Upper lobe of left lung (tissue), 6 donors: Measurements from ENCODE around the gene SYNRG. TPM values are rescaled to one million over a fixed set of nuclear protein-coding genes. Genes with fewer than 3 reads are reported as not detected.

Experiments used
- ATAC-seq, 2 donors: fragments of 200-7000 bp; cut with Tn5 transposase; one replicate each; pipeline ENCODE4 v1.9.1; 2022; ENCODE audit warnings: mild to moderate bottlenecking in 2 of 2, moderate library complexity in 2 of 2; ENCODE audit not compliant: low FRiP score in 2 of 2
- DNase-seq, 2 donors: peaks; one replicate each; pipeline ENCODE4 v3.0.0-alpha.2; 2019 to 2020
- H3K27ac ChIP-seq, 4 donors: fragments of 200-600 bp; sonication (generic); one replicate each; pipeline ENCODE4 v1.5.1; 2016 to 2019
- H3K27me3 ChIP-seq, 4 donors: fragments of 200-600 bp; sonication (generic); one replicate each; pipeline ENCODE4 v1.5.1; 2017 to 2019
- H3K36me3 ChIP-seq, 4 donors: fragments of 200-600 bp; sonication (generic); one replicate each; pipeline ENCODE4 v1.5.1; 2016 to 2019
- H3K4me1 ChIP-seq, 4 donors: fragments of 200-600 bp; sonication (generic); one replicate each; pipeline ENCODE4 v1.5.1; 2018 to 2019
- H3K4me3 ChIP-seq, 4 donors: fragments of 200-600 bp; sonication (generic); one replicate each; pipeline ENCODE4 v1.5.1; 2017 to 2019; ENCODE audit warnings: mild to moderate bottlenecking in 2 of 4, moderate library complexity in 1 of 4
- H3K9me3 ChIP-seq, 4 donors: fragments of 200-600 bp; sonication (generic); one replicate each; pipeline ENCODE4 v1.5.1; 2018 to 2019
- EP300 ChIP-seq, 4 donors: sonication (generic); formaldehyde crosslinking; IDR thresholded peaks; one replicate each; pipeline ENCODE4 v1.5.1; 2017; ENCODE audit warnings: antibody characterized with exemption in 4 of 4, control low read depth in 2 of 4
- POLR2A ChIP-seq, 4 donors: fragments of 450-650 bp; IDR thresholded peaks; one replicate each; pipeline ENCODE4 v1.5.1; 2016 to 2017; ENCODE audit warnings: antibody characterized with exemption in 4 of 4, mild to moderate bottlenecking in 2 of 4
- POLR2AphosphoS5 ChIP-seq, 2 donors: sonication (generic); formaldehyde crosslinking; IDR thresholded peaks; one replicate each; pipeline ENCODE4 v1.5.1; 2017; ENCODE audit warnings: antibody characterized with exemption in 2 of 2
- WGBS, 2 donors: methylation state at CpG; one replicate each; pipeline ENCODE4 v1.1.5; 2017 to 2018; 5-methylcytosine and 5-hydroxymethylcytosine counted together
- total RNA-seq, 6 donors: library from RNA; depleted of rRNA in 4 of 6; stranded (reverse); fragments of >200 nt in 4 of 6; gene quantifications; one replicate each; pipeline versions ENCODE4 v1.1.0 to v1.2.1, GENCODE V29; 2016 to 2021
- TF ChIP-seq, protein P1 (sequence below), 6 experiments: fragments of 450-650 bp in 4 of 6; fragments of 200-600 bp in 2 of 6; sonication (generic) in 2 of 6; IDR thresholded peaks; one replicate each; pipeline ENCODE4 v1.5.1; 2016 to 2019; ENCODE audit warnings: antibody characterized with exemption in 6 of 6
- donor health status: DM: no; HTN: no; CAD: no; lungs with moderate emphysema.
- donor health status: DM: no; HTN: yes; CAD: no; lungs with severe emphysema.

Gene SYNRG
- total RNA-seq, 6 donors from 2014 or later, result 25.2 to 58.7 (median 43.8) TPM

DNA sequence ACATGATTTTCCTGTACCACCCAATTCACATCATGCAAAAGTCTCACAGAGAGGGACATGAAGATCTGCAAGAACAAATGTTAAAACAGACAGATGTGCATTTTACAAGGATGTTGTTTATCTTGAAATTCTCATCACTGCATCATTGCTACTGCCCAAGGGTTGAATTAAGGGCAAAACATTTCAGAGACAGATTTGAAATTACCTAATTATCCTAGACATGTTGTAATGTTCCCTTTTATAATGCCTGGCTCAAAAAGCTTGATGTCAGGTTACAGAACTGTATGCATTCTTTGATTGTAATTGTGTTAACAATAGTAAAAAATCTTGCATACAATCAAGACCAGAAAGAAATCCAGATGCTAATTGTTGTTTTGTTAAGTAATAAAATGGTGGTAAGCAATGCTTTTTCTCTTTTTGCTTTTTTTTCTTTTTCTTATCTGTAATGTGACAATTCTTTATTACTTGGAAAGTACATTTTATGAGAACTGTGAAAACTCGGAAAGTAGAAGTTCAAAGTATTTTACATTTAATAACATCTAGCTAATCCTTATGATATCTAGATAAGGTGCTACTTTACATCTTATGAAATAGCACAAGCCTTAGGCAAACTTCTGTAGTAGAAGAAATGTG lies 123.2 kb downstream of the SYNRG start:
- 81 to 85% methylated on average over 1 of the region's 1 CpG for WGBS, 2 donors
- TF ChIP-seq, protein P1, sequence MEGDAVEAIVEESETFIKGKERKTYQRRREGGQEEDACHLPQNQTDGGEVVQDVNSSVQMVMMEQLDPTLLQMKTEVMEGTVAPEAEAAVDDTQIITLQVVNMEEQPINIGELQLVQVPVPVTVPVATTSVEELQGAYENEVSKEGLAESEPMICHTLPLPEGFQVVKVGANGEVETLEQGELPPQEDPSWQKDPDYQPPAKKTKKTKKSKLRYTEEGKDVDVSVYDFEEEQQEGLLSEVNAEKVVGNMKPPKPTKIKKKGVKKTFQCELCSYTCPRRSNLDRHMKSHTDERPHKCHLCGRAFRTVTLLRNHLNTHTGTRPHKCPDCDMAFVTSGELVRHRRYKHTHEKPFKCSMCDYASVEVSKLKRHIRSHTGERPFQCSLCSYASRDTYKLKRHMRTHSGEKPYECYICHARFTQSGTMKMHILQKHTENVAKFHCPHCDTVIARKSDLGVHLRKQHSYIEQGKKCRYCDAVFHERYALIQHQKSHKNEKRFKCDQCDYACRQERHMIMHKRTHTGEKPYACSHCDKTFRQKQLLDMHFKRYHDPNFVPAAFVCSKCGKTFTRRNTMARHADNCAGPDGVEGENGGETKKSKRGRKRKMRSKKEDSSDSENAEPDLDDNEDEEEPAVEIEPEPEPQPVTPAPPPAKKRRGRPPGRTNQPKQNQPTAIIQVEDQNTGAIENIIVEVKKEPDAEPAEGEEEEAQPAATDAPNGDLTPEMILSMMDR (IDR thresholded peaks at IDR 0.05), result no peak
- TF ChIP-seq EP300 (IDR thresholded peaks at IDR 0.05) (no peak), POLR2A (IDR thresholded peaks at IDR 0.05) (no peak), POLR2AphosphoS5 (IDR thresholded peaks at IDR 0.05) (no peak)
- H3K36me3 ChIP-seq, result no peaks in the 10 kb centered on the region
- H3K27me3 ChIP-seq, result peaks cover 0 to 4% (median 0%) of the 10 kb centered on the region in 4 donors
- no peaks in the 10 kb centered on the region for H3K9me3 ChIP-seq
- DNase-seq (no peak), ATAC-seq (no peak)
- H3K4me3 ChIP-seq, result no peak overlapping the region
- peaks cover 13 to 32% (median 22%) of the 10 kb centered on the region in 4 donors for H3K4me1 ChIP-seq
- no peak overlapping the region for H3K27ac ChIP-seq

DNA sequence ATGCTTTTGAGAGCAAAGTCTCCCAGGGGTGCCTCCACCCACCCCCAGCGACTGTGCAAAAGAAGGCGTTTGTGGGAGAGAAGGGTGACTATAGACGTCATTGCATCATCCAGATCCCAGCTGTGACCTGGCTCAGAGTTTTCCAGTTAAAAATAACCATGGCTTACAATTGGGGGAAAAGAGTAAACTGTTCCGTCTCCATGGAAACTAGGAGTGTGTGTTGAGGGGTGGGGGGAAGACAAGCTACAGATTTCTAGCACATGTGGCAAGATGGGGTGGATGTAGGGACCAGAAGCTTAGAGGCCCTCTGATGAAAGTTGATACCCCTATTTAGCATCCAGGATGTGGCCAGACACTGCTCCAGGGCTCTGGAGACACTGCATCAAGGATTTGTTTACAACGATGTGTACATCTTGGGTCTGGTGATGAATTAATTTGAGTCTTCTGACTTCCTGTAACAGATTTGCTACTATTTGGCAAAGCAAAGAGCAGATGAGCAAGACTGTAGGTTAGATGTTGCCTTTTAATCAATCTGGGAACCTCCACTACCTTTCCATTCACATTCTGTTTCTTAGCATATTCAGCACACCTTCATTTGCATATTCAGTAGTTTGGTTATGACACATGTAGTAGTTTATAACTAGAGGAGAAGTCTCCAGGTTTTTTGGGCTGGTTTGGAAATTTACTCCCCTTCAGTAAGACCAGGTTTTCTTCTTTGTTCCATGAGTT lies 125.7 kb downstream of the SYNRG start:
- Histone ChIP-seq H3K36me3 (peaks cover 0 to 13% (median 5%) of the 10 kb centered on the region in 4 donors), H3K27me3 (no peaks in the 10 kb centered on the region), H3K9me3 (no peaks in the 10 kb centered on the region), H3K4me3 (no peak overlapping the region), H3K4me1 (peaks cover 2 to 11% (median 6%) of the 10 kb centered on the region in 4 donors), H3K27ac (no peak overlapping the region)
- WGBS, 2 donors, result 42 to 54% methylated on average over 5 of the region's 5 CpGs
- TF ChIP-seq POLR2AphosphoS5 (IDR thresholded peaks at IDR 0.05), result peak in 1 of 2 donors; percentile 32
- TF ChIP-seq, protein P1 (IDR thresholded peaks at IDR 0.05), result no peak
- DNase-seq (no peak), ATAC-seq (peak in 1 of 2 donors; percentile 62)

DNA sequence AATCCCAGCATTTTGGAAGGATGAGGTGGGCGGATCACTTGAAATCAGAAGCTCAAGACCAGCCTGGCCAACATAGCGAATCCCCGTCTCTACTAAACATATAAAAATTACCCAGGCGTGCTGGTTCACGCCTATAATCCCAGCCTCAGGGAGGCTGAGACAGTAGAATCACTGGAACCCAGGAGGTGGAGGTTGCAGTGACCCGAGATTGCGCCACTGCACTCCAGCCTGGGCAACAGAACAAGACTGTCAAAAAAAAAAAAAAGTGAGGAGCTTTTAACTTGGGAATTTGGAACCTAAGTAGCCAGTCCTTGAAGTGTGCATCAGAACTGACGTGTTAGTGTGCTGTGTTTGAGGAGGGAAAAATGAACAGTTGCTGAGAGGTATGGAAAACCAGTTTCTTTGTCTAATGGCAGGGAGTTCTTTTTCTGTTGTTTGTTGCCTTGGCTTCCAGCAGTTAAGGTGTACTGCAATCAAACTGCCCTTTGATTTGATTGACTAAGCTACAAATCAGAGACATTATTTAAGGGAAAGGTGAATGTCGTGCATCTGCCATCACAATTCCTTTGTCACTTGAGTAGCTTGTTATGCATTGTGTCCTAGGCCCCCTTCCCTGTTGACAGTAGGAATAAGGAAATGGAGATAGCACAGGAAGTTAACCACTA lies 128.1 kb downstream of the SYNRG start:
- Histone ChIP-seq H3K4me1 (peaks cover 0 to 5% (median 1%) of the 10 kb centered on the region in 4 donors), H3K36me3 (peaks cover 8 to 34% (median 25%) of the 10 kb centered on the region in 4 donors), H3K27ac (no peak overlapping the region), H3K9me3 (no peaks in the 10 kb centered on the region), H3K4me3 (no peak overlapping the region), H3K27me3 (no peaks in the 10 kb centered on the region)
- ATAC-seq, result peak in 1 of 2 donors; percentile 25
- TF ChIP-seq, protein P1 (IDR thresholded peaks at IDR 0.05), result no peak
- TF ChIP-seq EP300 (IDR thresholded peaks at IDR 0.05) (no peak), POLR2A (IDR thresholded peaks at IDR 0.05) (no peak)
- 79 to 83% methylated on average over 9 of the region's 9 CpGs for WGBS, 2 donors
- DNase-seq, result no peak

DNA sequence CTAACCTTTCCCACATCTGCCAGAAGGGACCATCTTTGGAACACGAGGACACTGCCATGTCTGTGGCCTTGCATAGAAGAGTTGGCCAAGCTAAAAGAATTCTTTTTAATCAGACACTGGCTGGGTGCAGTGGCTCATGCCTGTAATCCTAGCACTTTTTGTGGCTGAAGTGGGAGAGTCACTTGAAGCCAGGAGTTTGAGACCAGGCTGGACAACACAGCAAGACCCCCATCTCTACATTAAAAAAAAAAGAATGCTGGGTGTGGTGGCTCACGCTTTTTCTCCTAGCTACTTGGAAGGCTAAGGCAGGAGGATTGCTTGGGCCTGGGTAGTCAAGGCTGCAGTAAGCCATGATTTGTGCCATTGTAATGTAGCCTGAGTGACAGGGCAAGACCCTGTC lies 128.8 kb downstream of the SYNRG start:
- Histone ChIP-seq H3K4me3 (no peak overlapping the region), H3K27ac (no peak overlapping the region), H3K36me3 (peaks cover 9 to 39% (median 28%) of the 10 kb centered on the region in 4 donors), H3K27me3 (no peaks in the 10 kb centered on the region), H3K9me3 (no peaks in the 10 kb centered on the region), H3K4me1 (peaks cover 0 to 5% (median 1%) of the 10 kb centered on the region in 4 donors)
- WGBS, 2 donors, result 100% methylated on average over 2 of the region's 2 CpGs
- TF ChIP-seq POLR2A (IDR thresholded peaks at IDR 0.05) (no peak), POLR2AphosphoS5 (IDR thresholded peaks at IDR 0.05) (no peak), EP300 (IDR thresholded peaks at IDR 0.05) (no peak)
- TF ChIP-seq, protein P1 (IDR thresholded peaks at IDR 0.05), result no peak
- no peak for ATAC-seq
- DNase-seq, result no peak
